Central memory CD4-positive, alpha-beta T cell (primary cell): Measurements from ENCODE around the gene RTKN.
A peak's percentile ranks its signal among the peaks of the same experiment; 100 is the strongest.

Experiments used
- DNase-seq: peaks from one replicate; pipeline ENCODE4 v3.0.0; 2022

Gene RTKN

DNA sequence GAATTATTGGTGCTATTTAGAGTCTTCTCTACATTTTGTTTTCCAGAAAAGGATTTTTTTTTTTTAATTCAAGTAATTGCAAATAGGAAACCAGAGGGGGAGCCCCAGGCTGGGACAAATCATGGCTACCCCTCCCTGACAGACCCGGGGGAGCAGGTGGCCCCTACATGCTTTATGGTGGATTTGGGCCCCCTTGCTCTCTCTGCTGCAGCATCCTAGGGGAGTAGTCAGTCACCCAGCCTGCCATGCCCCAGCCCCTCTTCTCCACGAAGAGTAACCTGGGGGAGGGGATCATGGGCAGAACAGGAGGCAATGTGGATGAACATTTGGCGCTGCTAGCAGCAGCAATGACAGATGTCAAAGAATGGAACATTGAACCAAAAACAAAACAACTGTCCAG is 25.0 kb downstream of the RTKN start:
- no peak for DNase-seq

DNA sequence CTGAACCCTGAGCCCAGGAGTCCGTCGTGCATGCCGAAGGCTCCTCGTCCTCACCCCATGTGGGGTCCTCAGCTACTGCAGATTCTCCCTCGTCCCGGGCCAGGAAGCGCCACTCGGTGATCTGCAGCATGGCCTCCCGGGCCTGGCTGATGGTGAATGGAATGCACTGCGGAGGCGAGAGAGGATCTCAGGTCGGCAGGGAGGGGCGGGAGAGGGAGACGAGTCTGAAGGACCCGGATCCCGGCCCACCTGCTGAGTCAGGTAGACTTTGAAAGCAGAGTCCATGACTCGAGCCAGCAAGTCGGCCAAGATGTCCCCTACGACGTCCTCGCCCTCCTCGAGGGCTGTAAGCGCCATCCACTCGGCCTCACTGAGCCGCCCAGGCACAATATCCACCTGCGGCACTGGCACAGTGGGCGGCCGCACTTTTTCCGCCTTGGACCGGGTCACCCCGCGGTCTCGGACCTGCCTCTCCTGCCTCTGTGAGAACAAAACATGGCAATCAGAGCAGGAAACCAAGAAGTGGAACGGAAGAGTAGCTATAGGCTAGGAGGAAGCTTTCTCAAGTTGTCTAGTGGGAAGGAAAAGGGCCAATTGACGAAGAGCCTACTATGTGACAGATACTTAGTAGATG is 25.9 kb downstream of the RTKN start:
- DNase-seq = no peak

DNA sequence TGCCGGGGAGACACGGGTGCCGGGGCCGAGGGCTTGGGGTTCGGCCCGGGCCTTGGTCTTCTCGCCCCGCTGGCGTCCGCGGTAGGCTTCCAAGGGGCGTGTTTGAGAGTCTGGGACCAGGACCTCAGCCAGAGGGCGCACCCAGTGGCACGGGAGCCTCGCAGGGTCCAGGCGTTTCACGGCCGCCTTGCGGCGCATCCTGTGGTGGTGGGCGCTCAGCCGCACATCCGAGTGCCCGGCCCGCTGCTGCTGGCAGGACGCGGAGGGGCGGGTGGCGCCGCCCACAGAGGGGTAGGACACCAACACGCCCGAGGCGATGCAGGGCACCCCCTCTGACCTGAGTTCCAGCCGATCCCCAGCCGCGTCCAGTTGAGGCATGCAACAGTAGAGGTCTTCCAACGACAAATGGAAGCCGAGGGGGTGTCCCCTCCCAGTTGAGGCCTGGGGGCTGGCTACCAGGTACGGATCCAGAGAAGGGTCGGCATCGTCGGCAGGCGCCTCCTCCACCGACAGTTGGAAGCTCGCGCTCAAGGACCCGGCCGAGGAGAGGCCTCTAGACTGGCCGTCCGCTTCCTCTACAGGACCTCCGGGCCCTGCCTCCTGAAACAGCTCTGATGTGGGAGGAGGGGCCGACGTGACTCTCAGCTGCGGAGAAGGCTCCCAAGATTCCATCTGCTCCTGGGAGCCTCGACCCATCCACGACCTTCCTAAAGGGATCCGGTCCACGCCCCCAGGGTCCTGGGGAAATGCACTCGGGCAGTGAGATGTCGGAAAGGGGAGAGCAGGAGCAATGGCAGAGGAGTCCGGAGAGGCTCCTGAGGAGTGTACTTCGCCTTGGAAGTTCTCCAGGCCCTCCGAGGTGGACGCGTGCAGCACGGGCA is 26.6 kb downstream of the RTKN start:
- DNase-seq = no peak

DNA sequence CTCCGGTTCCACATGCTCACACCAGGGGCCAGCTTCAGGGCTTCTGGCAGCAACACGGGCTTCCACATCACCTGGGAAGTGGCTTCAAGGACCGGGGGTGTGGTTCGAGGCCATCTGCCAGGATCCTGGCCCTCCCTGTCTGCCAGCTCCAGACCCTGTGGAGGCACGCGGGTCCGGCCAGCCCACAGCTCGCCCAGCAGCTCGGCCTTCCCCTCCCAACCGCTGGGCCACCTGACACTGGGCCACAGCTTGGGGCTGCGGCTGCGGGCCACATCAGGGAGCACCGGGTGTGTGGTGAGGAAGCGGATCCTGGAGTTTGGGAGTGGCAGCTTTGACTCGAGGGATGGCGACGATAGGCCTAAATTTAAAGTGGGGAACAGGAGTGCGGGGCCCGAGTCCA is 27.3 kb downstream of the RTKN start:
- DNase-seq = no peak

DNA sequence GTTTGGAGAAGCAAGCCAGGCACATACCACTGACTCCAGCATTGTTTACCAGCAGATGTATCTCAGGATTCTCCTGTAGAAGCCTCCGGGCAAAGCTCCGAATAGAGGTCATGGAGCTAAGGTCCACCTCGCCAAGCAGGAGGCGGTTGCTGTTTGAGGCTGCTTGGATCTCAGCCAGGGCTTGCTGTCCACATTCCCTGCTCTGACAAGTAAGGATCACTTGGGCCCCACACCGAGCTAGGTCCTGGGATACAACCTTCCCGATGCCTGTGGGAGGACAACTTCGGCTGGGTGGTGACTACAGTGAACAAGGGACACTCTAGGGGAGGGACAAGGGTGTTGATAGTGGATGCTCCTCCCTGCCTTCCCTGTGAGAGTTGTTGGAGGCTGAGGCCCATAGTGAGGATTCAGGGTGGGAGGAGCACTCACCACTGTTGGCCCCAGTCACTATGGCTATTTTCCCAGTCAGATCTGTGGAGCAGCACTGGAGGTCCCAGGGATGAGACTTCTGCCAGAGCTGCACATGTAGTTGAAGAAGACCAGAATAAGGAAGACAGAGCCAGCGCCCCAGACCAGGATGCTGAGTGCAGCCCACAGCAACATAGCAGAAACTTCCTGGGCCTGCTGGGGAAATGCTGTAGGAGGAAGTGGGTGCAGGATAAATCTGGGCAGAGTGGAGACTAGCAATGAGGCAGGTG is 28.6 kb downstream of the RTKN start:
- DNase-seq = no peak

DNA sequence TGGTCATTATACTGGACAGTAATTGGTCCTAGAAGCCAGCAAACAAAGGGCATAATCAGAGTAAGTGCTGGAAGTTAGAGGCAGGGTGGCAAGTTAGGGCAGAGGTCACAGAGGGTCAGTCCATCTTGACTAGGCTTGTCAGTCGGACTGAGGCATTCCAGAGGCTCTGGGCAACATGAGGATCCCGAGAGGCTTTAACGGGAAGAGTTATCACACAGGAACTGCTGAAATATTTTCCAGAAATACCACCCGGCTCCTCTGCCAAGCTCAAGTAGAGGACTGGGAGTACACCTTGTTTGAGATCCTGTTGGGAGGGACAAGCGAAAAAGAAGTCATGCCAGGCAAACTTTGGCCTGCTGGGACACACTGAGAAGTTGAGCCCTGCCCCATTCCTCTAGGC is 34.1 kb downstream of the RTKN start:
- DNase-seq = no peak

DNA sequence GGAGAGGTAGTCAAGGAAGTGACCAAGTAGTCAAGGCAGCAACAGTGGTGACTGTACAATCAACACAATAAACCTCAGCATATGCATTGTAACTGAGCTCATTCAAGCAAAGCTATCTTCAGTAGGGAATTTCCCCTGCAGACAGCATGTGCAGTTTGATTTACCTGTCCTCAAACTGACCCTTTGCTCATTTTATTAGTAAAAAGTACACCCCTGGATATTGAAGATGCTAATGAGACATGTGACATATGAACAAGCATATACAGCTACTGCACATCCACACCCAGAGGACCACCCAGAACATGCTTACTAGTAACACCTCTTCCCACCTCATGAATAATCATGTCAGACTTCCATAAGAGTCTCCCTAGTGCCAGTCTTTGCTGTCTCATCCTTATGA is 35.7 kb downstream of the RTKN start:
- no peak for DNase-seq

DNA sequence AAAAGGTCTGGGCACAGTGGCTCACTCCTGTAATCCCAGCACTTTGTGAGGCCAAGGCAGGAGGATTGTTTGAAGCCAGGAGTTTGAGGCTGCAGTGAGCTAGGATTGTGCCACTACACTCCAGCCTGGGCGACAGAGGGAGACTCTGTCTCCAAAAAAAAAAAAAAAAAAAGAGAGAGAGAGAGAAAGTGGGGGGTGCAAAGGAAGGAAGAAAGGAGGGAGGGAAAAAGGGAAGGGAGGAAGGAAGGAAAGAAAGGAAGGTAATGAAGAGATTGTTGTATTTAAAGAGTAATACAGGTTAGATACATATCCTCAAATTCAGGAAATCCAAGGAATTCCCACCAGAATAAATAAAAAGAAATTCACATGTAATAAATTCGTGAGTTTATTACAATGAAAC is 39.8 kb downstream of the RTKN start:
- DNase-seq = no peak

DNA sequence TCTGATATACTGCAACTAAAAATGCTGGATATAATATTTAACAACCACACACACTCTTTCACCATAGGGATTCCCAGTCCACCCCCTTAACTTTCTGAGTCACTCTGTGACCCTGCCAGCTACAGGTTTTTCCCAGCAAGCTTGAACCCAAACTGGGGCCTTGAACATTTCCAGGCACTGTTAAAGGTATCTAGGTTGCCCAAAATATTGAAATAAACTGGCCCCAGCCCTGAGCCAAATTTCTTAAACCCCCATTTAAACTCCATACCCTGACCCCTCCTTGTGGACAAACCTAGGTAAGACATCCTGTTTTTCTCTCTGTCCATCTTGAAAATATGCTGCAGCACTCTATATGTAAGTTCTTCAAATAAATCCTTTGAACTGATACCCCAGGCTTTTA is 42.0 kb downstream of the RTKN start:
- peak; percentile 40 for DNase-seq

DNA sequence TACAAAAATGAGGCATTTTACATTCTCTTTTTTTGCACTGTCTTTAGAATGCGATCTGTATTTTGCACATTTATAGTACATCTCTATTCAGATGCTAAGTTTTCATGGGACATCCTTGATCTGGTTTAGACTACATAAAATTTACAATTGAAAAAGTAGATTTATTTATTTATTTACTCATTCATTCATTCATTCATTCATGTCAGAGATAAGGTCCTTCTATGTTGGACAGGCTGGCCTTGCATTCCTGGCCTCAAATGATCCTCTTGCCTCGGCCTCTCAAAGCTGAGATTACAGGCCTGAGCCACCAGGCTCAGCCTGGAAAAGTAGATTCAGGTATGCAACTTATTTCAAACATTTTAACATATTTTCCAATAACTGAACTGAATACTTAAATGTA is 45.6 kb downstream of the RTKN start:
- DNase-seq = no peak

DNA sequence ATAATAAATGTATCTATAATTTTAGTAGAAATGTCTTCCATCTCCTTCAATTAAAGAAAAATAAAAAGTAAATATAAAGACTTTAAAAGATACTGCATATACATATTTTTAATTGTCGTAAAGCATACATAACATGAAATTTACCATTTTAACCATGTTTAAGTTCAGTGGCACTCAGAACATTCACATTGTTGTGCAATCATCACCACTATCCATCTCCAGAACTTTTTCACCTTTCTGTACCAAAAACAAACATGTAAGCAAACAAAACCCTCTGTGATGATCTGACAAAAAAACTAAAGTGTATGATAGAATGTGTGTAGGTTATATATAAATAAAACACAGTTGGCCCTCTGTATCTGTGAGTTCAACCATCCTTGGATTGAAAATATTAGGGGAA is 48.2 kb downstream of the RTKN start:
- DNase-seq = no peak

DNA sequence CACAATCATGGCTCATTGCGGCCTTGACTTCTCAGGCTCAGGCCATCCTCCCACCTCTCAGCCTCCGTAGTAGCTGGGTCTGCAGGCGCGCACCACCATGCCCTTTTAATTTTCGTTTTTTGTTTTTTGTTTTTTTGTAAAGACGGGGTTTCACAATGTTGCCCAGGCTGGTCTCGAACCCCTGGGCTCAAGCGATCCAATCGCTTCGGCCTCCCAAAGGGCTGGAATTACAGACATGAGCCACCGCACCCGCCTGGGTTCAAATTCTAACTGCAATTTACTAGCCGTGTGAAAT is 49.3 kb downstream of the RTKN start:
- DNase-seq = no peak

DNA sequence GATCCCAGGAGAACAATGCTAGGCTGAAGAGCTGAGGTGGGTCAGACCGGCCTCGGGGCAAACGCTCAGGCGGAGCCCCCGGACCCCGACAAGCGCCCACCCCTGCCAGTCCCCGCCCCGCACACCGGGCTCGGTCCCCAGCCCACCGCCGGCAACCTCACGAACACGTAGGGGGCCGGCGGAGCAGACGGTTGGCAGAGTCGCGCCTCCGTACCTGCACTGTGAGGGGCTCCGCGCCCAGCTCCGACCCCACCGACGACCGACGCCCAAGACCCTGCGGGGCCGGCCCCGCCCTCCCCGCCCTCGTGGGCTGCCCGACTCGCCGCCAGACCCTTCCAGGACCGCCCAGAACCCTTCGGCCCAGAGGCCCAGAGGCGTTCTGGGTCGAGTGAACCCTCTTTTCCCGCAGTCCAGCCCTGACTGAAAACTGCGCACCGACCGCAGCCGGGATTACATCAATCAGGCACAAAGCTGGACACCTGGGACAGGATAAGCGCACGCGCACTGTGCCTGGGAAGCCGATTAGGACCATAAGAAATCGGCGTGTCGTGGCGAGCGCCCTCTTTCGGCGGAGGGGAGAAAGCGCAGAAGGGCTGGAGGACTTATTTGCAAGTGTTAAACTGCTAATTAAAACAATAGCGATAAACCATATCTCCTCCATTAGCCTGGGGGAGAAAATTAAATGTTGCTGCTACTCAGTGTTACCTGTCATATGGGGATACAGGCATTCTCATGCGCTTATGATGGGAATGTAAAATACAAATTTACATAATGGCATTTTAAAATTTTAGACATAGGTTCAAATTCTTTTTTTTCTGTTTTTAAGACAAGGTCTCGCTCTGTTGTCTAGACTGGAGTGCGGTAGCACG is 49.9 kb downstream of the RTKN start:
- peak; percentile 92 for DNase-seq

DNA sequence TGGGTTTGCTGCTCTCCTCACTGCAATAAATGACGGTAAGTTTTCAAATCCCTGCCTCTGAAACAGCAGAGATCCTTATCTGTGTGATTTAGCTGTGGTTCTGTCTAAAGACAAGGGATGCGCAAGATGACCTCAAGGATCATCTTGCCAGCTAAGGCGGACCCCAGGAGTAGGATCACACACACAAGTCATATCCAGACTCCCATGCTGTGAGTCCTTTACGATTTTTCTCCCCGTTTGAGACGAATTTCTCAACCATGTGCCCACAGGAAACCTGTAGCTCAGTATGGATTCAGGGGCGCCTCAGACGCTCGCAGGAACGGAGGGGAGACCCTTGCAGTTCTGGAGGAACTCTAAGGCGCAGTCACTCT is 50.5 kb downstream of the RTKN start:
- no peak for DNase-seq

DNA sequence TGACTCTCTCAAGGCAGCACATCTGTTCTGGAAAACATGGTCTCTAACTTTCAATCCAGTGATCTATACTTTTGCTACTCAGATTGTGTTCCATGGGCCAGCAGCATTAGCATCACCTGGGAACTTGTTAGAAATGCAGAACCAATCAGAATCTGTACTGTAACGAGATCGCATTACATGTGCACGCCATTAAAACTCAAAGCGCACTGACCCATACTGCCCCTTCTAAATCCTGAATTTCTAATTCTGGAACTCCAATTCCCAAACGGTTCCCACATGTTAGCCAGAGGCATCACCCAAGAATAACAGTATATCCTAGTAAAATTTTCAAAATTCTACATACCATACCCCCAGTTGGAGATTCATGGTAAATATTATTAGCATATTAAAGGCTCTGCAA is 51.1 kb downstream of the RTKN start:
- DNase-seq = no peak

DNA sequence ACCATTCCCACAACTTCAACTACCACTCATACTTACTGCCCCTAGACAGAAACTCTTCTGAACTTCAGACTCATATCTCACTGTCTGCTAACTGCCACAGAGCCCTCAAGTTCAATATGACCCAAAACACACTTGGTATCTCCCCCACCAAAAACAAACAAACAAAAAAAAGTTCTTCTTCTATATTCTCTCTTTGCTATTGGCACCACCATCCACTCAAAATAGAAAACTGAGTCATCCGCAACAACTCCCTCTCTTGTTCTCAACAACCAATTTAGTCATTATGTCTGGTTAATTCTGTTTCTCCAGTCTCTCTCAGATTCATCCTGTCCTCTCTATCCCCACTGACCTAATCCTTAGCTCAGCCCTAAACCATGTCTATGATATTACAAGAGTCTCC is 54.4 kb downstream of the RTKN start:
- DNase-seq = no peak

DNA sequence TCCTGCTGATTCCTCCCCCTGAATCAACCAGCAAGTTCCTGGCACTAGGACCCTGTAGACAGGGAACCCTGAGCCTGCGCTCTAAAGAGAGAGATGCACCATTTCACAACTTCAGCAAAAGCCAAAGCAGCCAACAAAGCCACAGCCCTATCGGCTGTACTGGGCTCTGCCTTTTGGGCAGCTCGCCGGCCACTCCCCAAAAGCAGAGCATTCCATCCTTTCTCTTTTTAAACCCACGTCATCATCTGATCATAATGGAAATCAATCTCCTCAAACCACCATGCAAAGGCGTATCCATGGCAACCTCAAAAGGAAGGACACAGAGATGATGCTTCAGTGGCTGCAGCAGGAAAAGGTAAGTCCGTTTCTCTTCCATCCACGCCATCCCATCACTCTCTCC is 56.3 kb downstream of the RTKN start:
- DNase-seq = no peak

DNA sequence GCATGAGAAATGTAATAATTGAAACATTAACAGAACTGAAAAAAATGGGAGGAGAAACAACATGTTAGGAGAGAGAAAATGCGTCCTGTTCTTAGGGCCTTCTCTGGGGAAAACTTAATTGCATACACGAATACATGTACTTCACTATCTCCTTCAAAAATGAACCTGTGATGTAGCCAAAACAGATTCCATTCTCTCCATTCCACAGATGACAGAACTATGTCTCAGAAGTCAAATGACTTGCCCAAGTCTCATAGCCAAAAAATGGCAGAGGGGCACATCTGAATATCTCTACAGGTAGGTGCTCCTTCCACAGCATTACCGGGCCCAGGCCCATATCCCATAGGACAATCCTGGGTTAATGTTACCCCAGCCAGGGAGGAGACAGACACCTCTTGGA is 57.7 kb downstream of the RTKN start:
- DNase-seq = no peak

DNA sequence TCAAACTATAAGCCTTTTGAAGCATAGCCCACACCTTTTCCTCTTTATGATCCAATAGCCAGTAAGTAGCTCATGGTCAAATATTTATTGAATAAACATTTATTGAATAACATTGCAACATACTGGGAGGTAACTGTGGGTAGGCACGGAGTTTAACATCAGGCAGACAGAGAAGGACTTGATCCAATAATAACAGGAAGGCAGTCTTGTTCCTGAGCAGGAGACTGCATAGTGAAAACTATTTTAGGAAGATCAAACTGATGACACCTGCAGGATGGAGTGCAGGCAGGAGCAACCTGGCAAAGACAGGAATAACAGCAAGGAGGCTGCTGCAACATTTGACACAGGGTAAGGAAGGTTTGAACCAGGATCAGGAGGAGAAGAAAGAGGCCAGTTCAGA is 58.5 kb downstream of the RTKN start:
- no peak for DNase-seq

DNA sequence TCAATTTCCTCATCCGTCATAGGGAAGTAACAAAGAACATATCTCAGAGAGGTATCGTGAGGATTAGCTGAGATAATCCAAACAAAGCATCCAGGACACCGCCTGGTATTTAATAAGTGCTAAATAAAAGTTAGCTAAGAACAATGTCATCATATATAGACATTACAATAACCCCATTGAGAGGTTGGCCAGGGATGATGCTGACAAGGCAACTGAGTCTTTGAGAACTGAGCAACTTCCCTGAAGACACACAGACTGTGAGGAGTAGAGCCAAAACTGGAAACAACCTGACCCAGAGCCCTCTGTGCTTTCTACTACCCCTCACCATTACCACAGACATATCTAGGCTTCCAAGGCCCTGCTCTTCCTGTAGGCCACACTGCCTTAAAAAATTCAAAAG is 60.0 kb downstream of the RTKN start:
- DNase-seq = no peak

DNA sequence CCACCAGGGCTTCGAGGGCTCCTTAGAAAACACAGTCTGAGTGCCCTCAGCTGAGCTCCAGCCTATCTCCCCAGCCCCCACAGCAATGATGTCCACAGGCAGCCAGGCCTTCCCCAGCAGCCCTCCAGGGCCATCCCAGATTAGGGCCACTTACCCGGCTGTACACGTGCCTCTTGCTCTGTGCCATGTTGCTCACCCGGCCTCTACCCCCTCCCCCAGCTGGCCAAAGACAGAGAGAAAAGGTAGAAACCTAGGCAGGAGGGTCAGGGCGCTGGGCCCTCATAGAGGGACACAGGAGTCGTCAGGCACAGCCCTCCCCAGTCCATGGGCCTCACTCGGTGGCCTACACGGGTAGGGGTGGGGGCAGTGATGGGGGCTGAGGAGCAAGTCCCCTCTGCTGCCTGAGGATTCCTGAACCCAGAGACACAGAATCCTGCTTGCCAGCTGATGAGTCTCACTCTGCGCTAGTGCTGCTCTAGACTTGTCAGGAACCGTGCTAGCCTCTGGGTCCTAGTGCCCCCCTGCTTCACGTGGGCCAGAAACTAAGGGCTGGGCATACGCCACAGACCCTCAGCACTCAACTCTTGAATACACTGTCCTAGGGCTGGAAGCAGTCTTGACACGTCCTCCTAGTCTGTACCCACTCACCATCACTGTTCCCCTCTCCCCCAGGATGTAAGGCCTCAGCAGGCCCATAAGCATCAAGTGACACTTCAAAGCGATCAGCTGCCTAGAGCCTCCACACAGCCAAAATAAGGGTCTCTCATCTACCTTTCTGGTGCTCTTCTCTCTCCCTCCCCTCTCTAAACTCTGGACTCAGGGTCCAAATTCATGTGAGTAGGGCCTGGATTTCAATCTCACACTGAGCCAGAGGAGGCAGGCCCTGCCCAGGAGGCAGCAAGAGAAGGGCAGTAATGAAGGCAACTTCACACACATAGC is 61.6 kb downstream of the RTKN start, which contains the start of gene DCTN1:
Gene DCTN1, minus strand, starts transcription at position 461 of the 939 bp plus-strand sequence. Its CDS starts 274 bp downstream, at position 187.
- no peak for DNase-seq

DNA sequence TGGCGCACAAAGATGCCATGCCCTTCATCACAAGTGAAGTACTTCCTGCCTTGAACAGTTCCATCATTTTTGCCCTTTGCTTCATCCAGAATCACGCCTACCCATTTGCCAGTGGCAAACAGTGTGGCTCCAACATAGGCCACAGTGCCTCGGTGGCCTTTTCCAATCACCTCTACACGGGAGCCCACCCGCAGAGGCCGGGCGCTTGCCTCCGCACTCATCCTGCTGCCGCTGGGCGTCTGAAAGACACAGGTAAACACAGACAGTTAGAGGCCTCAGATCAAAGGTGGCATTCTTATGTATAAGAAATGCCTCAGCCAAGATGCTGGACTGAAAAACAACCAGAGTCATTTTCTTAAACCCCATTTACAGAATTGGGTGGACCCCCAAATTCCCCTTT is 63.7 kb downstream of the RTKN start:
- DNase-seq = no peak
